Measurements from ENCODE around the gene HES6.
"Not testable (repeated sequence)": the region's sequence is repeated elsewhere in the genome, so short reads cannot be mapped to it uniquely, and the experiment has no call there.

The HES6 gene

DNA sequence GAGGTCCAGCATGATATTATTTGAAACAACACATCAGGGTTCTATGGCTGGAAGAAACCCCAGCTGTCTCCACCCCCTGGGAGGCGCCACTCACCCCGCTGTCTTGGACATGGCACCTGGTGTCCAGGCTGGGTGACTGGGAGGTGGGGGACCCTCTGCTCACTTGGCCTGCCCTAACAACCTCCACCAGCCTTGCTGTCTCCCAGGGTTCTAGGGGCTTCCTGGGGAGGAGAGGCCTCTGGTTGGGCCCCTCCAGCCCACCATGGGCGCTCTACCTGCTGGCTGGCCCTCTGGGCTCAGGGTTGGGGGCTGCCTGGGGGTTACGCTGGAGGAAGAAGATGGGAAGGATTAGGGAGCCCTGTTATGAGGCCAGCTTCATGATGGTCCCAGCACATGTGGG, 32.3 kb upstream of the HES6 start:
- no peak for DNase-seq

- not testable (repeated sequence) for DNase-seq
Measured at GRCh38 chr2:238271686-238272085, 31.8 kb upstream of the HES6 start.

DNA sequence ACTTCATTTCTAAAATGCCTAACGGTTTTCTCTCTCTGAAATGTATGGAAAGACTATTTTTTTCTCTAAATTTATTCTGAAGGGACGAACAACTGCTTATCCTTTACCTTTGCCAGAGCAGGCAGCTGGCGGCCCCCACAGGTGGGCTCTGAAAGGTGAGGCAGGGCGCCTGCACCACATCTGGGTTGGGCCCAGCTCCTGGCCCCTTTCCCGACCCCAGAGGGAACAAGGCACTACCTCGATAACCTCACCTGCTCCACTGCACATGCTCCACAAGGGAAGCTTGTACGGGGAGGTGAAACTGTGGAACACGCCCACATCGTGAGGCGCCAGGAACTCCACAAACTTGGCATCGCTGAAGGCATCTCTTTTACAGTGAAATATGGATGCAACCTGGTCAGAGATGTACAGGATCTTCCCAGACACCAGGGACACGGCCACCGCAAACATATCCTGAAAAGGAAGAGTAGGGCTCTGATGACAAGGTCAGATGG, 31.3 kb upstream of the HES6 start:
- no peak for DNase-seq

DNA sequence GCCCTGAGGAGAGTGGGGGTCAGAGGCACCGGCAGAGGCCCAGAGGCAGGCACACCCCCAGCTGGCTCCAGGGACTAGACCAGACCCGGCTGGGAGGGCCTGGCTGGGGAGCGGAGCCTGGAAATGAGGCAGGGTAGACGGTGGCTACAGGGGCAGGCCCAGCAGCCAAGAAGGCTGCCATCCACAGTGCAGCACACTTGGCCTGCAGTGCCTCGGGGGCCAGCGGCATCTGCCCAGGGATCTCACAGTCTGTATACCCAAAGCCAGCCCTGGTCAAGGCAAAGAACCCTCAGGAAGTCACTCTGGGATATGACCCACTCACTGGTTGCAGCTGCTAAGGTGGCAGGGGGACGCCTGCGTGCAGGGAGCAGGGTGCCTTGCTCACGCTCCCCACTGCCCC, 30.8 kb upstream of the HES6 start:
- no peak for DNase-seq

DNA sequence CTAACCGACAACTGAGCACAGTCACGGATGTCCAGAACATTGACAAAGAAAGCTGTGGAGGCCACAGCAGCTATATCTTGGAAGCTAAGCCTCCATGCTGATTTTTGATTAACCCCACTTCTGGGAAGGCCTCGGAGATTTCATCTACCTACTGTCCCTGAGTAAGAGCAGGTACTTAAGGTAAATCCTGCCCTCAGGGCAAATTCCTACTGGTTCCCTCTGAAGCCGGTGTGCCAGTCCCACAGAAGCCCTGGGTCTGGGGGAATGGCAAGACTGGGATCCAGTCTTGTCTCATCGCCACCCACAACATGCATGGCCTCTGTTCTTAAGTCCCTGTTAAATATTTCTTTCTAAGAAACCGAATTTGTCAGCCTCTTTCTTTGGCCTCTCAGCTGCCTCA, 29.9 kb upstream of the HES6 start:
- DNase-seq, result no peak

- DNase-seq, result no peak
Measured at GRCh38 chr2:238267884-238268680, 28.2 kb upstream of the HES6 start.

DNA sequence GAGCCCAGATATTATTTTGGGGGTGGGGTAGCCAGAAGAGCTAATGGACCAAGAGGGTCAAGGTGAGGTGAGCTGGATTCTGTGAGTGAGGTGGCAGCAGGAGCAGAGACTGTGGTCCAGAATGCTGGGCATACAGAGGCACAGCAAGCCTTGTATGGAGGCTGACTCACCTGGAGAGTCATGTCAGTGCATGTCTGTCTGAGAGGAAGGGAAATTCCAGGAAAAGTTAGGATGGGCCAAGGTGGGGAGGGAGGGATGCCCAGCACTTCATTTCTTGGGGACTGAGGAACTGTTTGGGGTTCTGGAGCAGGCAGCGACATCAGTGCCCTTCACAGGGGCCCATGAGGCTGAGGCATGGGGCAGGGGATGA, 27.5 kb upstream of the HES6 start:
- no peak for DNase-seq

GRCh38 chr2:238265605-238266004, 25.8 kb upstream of the HES6 start:
- DNase-seq, result no peak

GRCh38 chr2:238264072-238264460, 24.2 kb upstream of the HES6 start:
- no peak for DNase-seq

GRCh38 chr2:238263204-238264071, 23.6 kb upstream of the HES6 start:
- peak; percentile 59 for DNase-seq

GRCh38 chr2:238262496-238263122, 22.8 kb upstream of the HES6 start:
- no peak for DNase-seq

DNA sequence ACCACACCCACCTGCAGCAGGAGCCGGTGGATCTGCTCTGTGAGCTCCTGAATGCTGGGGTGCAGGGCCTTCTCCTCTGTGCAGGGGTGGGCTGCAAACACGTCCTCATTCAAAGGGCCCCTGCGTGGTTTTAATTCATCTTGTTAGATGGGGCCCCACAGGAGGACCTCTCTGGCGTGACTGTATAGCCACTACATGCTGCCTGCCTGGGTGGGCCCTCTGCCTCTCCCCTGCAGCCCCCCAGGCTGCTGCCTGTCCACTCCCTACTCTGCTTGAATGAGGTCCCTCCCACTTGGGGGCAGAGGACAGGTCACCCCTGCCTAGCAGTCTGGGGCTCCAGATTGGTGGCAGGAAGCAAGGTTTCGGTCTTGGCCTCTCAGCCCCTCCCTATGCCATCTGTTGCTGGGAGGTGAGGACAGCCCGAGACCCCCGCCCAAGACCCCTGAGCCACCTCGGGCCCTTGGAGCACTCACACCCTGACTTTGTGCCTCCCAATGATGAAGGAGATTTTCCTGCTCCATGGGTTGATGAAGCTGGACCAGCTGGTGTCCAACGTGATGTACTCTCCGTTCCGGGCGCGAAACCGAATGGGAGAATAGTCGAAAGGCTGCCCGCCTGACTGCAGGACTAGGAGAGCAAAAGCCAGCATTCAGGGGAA, 22.0 kb upstream of the HES6 start:
- DNase-seq, result no peak

GRCh38 chr2:238260883-238261282, 21.0 kb upstream of the HES6 start:
- DNase-seq, result no peak

- DNase-seq, result no peak
Measured at GRCh38 chr2:238259061-238260020, 19.5 kb upstream of the HES6 start.

DNA sequence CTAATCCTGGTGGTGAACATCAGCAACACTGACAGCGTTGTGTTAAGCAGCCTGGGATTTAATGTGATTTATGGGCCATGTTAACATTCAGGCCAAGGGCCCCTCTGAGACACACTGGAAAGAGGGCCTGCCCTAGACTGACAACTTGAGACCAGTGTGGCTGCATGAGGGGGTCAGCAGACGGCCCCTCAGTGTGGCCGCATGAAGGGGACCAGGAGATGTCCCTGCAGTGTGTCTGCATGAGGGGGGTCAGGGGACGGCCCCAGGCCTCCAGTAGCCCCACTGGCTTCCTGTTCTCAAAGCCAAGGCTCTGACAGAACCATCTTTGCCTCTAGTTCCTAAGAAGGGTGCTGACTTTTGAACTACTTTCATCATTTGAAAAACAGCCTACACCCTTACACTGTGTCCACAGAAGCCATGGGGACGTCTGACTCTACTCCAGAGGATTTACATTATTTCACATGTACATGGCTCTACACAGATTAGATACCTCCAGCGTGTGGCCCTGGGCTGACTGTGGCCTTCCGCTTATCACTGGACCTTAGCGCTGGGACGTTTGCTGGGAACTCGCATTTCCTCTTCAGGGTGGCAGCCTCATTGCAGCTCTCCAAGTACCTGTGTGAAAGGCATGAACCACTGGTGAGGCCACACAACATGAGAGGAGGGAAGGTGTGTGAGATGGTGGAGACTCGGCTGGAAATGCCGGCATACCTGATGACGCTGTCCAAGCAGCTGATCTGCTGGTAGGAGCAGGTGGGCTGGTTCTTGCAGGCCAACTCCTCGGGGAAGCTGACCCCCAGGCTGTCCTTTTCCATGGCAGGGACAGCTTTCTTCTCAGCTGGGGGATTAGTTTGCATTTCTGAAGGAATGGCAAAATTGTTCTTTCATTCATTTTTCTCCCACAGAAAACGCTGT, 18.2 kb upstream of the HES6 start:
- DNase-seq, result no peak

DNA sequence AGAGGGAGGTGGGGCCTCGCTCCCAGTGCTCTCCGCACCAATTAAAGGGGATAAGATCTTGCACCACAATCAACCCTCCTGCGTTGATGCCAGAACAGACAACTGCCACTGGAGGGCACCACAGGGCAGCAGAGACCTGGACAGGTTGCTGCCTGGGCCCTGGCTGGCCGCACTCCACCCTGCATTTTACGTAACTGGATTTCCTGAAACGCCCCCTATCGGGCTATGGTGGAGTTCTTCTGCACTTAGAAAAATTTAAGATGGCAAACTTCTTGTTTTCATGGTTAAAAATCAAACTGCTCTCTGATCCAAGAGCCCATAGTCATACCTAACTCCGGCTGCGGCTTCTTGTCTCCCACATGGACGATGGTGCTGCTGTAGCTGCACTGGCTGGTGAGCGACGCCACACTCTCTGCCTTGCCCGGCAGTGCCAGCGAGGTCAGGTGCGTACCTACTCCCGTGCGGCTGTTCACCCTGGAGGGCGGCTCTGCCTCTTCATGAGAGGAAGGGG, 16.8 kb upstream of the HES6 start:
- peak; percentile 44 for DNase-seq

- DNase-seq, result no peak
Measured at GRCh38 chr2:238256111-238256510, 16.3 kb upstream of the HES6 start.

- no peak for DNase-seq
Measured at GRCh38 chr2:238255636-238256035, 15.8 kb upstream of the HES6 start.

DNA sequence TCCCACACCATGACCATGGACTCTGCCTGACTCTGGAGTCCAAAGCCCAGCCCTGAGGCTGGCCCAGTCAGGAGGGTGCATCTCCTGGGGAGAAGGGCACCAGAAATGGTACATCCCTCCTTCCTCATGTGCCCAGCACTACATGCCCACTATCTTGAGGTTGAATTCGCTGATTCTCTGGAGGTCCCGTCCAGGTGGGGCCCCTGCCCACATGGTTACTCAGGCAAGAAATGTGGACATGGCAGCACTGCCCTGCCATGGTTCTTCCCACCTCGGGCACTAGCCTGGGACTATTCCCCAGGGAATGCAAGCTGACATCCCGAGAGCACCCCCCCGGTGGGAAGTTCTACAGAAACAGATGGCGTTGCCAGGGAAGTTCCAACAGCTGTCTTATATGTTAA, 15.3 kb upstream of the HES6 start:
- DNase-seq, result no peak

DNA sequence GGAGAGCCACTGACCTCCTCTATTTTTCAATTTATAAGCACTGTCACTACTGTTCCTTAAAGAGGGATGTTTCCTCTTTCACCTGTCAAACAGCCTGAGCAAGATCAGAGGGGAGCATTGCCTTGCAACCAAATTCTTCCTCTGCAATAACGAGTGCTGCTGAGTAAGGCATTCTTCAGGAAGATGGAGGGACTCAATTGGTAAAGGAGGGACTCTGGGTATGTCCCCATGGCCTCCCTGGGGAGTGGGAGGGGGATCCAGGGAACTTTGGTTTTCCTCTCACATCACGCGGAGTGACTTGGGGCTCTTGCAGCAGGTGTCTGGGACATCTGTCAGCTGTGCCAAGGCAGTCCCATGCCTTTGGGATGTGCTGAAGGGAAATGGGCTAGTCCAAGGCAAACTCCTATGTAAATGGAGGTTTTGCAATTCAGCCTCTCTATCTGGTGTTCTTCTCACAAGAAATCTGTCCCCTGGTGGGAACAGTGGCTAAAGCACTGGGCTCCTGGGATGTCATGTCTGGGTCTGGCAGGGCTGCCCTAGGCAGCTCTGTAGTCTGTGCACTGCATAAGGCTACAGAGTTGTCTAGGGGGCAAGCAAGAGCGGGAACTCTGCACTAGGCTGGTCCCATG, 14.4 kb upstream of the HES6 start:
- no peak for DNase-seq
